CD8-positive, alpha-beta memory T cell (primary cell): ENCODE results near the gene SPACA7. TPM values are rescaled to one million over a fixed set of nuclear protein-coding genes. Genes with fewer than 3 reads are reported as not detected.

Source experiments
- CTCF ChIA-PET: fragments of 350-600 bp; sonication (Branson Sonifier 250); formaldehyde crosslinking; loops from one replicate; lab custom pipeline; 2021; ENCODE audit warnings: antibody characterized with exemption; lab: Charles Lee
- POLR2A ChIA-PET: fragments of 350-600 bp; sonication (Branson Sonifier 250); formaldehyde crosslinking; loops from one replicate; lab custom pipeline; 2021; ENCODE audit warnings: antibody characterized with exemption; lab: Charles Lee
- DNase-seq, 5 donors: peaks; one replicate each; pipeline versions ENCODE4 v3.0.0 to v3.0.0-alpha.2; 2020 to 2022; ENCODE audit warnings: mixed read lengths in 1 of 5
- H3K27ac ChIP-seq: one replicate; pipeline ENCODE4 v1.7.0; 2013; ENCODE audit warnings: low read depth, mild to moderate bottlenecking, low read length, moderate library complexity
- H3K27me3 ChIP-seq: 2 replicates; pipeline ENCODE4 v1.7.0; 2013; ENCODE audit warnings: low read length, mild to moderate bottlenecking; ENCODE audit not compliant: insufficient read depth, poor library complexity, severe bottlenecking
- H3K36me3 ChIP-seq: 2 replicates; pipeline ENCODE4 v1.7.0; 2013; ENCODE audit warnings: mild to moderate bottlenecking, low read length, moderate library complexity; ENCODE audit not compliant: insufficient read depth
- H3K4me1 ChIP-seq: 2 replicates; pipeline ENCODE4 v1.7.0; 2013; ENCODE audit warnings: mild to moderate bottlenecking, low read length, moderate library complexity; ENCODE audit not compliant: insufficient read depth
- H3K4me3 ChIP-seq: 2 replicates; pipeline ENCODE4 v1.7.0; 2013; ENCODE audit warnings: mild to moderate bottlenecking, low read length
- H3K9me3 ChIP-seq: 2 replicates; pipeline ENCODE4 v1.7.0; 2013; ENCODE audit warnings: mild to moderate bottlenecking, low read length
- H3K27ac Mint-ChIP-seq, 8 donors: one replicate each; pipeline ENCODE4 v1.8.0; 2020 to 2021; ENCODE audit warnings: mixed read lengths in 8 of 8, mild to moderate bottlenecking in 6 of 8, inconsistent platforms in 3 of 8, moderate library complexity in 3 of 8
- H3K27me3 Mint-ChIP-seq, 2 donors: one replicate each; pipeline ENCODE4 v1.8.0; 2020 to 2021; ENCODE audit warnings: mixed read lengths in 2 of 2, mild to moderate bottlenecking in 1 of 2, moderate library complexity in 1 of 2
- H3K36me3 Mint-ChIP-seq, 3 donors: one replicate each; pipeline ENCODE4 v1.8.0; 2020 to 2021; ENCODE audit warnings: mixed read lengths in 3 of 3, inconsistent platforms in 1 of 3, mild to moderate bottlenecking in 1 of 3
- H3K4me1 Mint-ChIP-seq, 3 donors: one replicate each; pipeline ENCODE4 v1.8.0; 2020 to 2021; ENCODE audit warnings: mixed read lengths in 3 of 3, inconsistent platforms in 1 of 3, mild to moderate bottlenecking in 1 of 3
- H3K4me3 Mint-ChIP-seq, 7 donors: one replicate each; pipeline ENCODE4 v1.8.0; 2020 to 2021; ENCODE audit warnings: mixed read lengths in 7 of 7, mild to moderate bottlenecking in 6 of 7, moderate library complexity in 4 of 7, inconsistent platforms in 2 of 7
- H3K9me3 Mint-ChIP-seq, 5 donors: one replicate each; pipeline ENCODE4 v1.8.0; 2020 to 2022; ENCODE audit warnings: mixed read lengths in 5 of 5, mild to moderate bottlenecking in 3 of 5, moderate library complexity in 2 of 5, inconsistent platforms in 1 of 5
- polyA plus RNA-seq: library from polyadenylated mRNA; unstranded; fragments of 300-500 nt; fragmentation: Illumina TruSeq; gene quantifications from one replicate; pipeline ENCODE4 v1.2.3, GENCODE V29; 2021
- total RNA-seq, 2 experiments: library from RNA; stranded (reverse); gene quantifications; one replicate each; pipeline ENCODE4 v1.2.3, GENCODE V29; 2021

The SPACA7 gene
- total and polyA plus RNA-seq, 3 experiments from 2014 or later, result not detected

GRCh38 chr13:112346173-112346898 is 29.8 kb upstream of the SPACA7 start:
- CTCF ChIA-PET, result no interaction called here
- Mint-ChIP-seq H3K4me1 (peaks cover 0 to 8% (median 0%) of the 10 kb centered on the region in 3 donors), H3K27ac (no peak overlapping the region), H3K9me3 (peaks cover 0 to 2% (median 0%) of the 10 kb centered on the region in 5 donors), H3K4me3 (peak overlapping the region in 1 of 7 donors; percentile 35), H3K27me3 (peaks cover 15 to 52% of the 10 kb centered on the region in 2 donors), H3K36me3 (no peaks in the 10 kb centered on the region)
- no peaks in the 10 kb centered on the region for H3K4me1 ChIP-seq
- no peaks in the 10 kb centered on the region for H3K9me3 ChIP-seq
- no peak for DNase-seq
- no peaks in the 10 kb centered on the region for H3K36me3 ChIP-seq
- no peak overlapping the region for H3K4me3 ChIP-seq
- no peak overlapping the region for H3K27ac ChIP-seq
- no peaks in the 10 kb centered on the region for H3K27me3 ChIP-seq
- POLR2A ChIA-PET, result no interaction called here

- H3K36me3 ChIP-seq, result no peaks in the 10 kb centered on the region
- no peak overlapping the region for H3K4me3 ChIP-seq
- peaks cover 15 to 52% of the 10 kb centered on the region in 2 donors for H3K27me3 Mint-ChIP-seq
- no peak for DNase-seq
- no peak overlapping the region for H3K27ac Mint-ChIP-seq
- CTCF ChIA-PET, result no interaction called here
- POLR2A ChIA-PET, result no interaction called here
- H3K9me3 ChIP-seq, result no peaks in the 10 kb centered on the region
- H3K27ac ChIP-seq, result no peak overlapping the region
- H3K9me3 Mint-ChIP-seq, result peaks cover 0 to 2% (median 0%) of the 10 kb centered on the region in 5 donors
- H3K4me3 Mint-ChIP-seq, result no peak overlapping the region
- H3K4me1 ChIP-seq, result no peaks in the 10 kb centered on the region
- H3K4me1 Mint-ChIP-seq, result peaks cover 0 to 8% (median 0%) of the 10 kb centered on the region in 3 donors
- no peaks in the 10 kb centered on the region for H3K36me3 Mint-ChIP-seq
- H3K27me3 ChIP-seq, result no peaks in the 10 kb centered on the region
These were observed 29.3 kb upstream of the SPACA7 start for GRCh38 chr13:112346899-112347229.

GRCh38 chr13:112347986-112348385 is 28.2 kb upstream of the SPACA7 start:
- Mint-ChIP-seq H3K9me3 (peaks cover 0 to 2% (median 0%) of the 10 kb centered on the region in 5 donors), H3K27ac (no peak overlapping the region), H3K4me3 (no peak overlapping the region), H3K27me3 (peaks cover 15 to 52% of the 10 kb centered on the region in 2 donors), H3K36me3 (no peaks in the 10 kb centered on the region), H3K4me1 (peaks cover 0 to 8% (median 0%) of the 10 kb centered on the region in 3 donors)
- H3K9me3 ChIP-seq, result no peaks in the 10 kb centered on the region
- H3K27me3 ChIP-seq, result no peaks in the 10 kb centered on the region
- H3K27ac ChIP-seq, result no peak overlapping the region
- no peak for DNase-seq
- no peaks in the 10 kb centered on the region for H3K4me1 ChIP-seq
- H3K36me3 ChIP-seq, result no peaks in the 10 kb centered on the region
- ChIA-PET CTCF (no interaction called here), POLR2A (no interaction called here)
- no peak overlapping the region for H3K4me3 ChIP-seq

- no peak for DNase-seq
- ChIA-PET POLR2A (no interaction called here), CTCF (no interaction called here)
- Mint-ChIP-seq H3K27me3 (peaks cover 15 to 50% of the 10 kb centered on the region in 2 donors), H3K27ac (no peak overlapping the region), H3K36me3 (no peaks in the 10 kb centered on the region), H3K4me1 (peaks cover 0 to 8% (median 0%) of the 10 kb centered on the region in 3 donors), H3K4me3 (no peak overlapping the region), H3K9me3 (peaks cover 0 to 3% (median 0%) of the 10 kb centered on the region in 5 donors)
- Histone ChIP-seq H3K4me3 (no peak overlapping the region), H3K36me3 (no peaks in the 10 kb centered on the region), H3K4me1 (no peaks in the 10 kb centered on the region), H3K9me3 (no peaks in the 10 kb centered on the region), H3K27me3 (no peaks in the 10 kb centered on the region), H3K27ac (no peak overlapping the region)
These were observed 27.4 kb upstream of the SPACA7 start for GRCh38 chr13:112348642-112349345.

- ChIA-PET POLR2A (no interaction called here), CTCF (no interaction called here)
- H3K27ac Mint-ChIP-seq, result no peak overlapping the region
- H3K36me3 Mint-ChIP-seq, result no peaks in the 10 kb centered on the region
- H3K27ac ChIP-seq, result no peak overlapping the region
- no peaks in the 10 kb centered on the region for H3K9me3 ChIP-seq
- no peak overlapping the region for H3K4me3 Mint-ChIP-seq
- no peak overlapping the region for H3K4me3 ChIP-seq
- no peaks in the 10 kb centered on the region for H3K36me3 ChIP-seq
- H3K27me3 ChIP-seq, result no peaks in the 10 kb centered on the region
- H3K4me1 ChIP-seq, result no peaks in the 10 kb centered on the region
- H3K9me3 Mint-ChIP-seq, result peaks cover 0 to 3% (median 0%) of the 10 kb centered on the region in 5 donors
- H3K4me1 Mint-ChIP-seq, result peaks cover 0 to 8% (median 0%) of the 10 kb centered on the region in 3 donors
- no peak for DNase-seq
- peaks cover 15 to 41% of the 10 kb centered on the region in 2 donors for H3K27me3 Mint-ChIP-seq
These were observed 26.5 kb upstream of the SPACA7 start for GRCh38 chr13:112349681-112350080.

- ChIA-PET CTCF (no interaction called here), POLR2A (no interaction called here)
- no peak overlapping the region for H3K4me3 ChIP-seq
- H3K27me3 ChIP-seq, result no peaks in the 10 kb centered on the region
- Mint-ChIP-seq H3K4me1 (peaks cover 0 to 8% (median 0%) of the 10 kb centered on the region in 3 donors), H3K27ac (no peak overlapping the region), H3K36me3 (no peaks in the 10 kb centered on the region), H3K9me3 (peaks cover 0 to 3% (median 0%) of the 10 kb centered on the region in 5 donors), H3K27me3 (peaks cover 13 to 38% of the 10 kb centered on the region in 2 donors), H3K4me3 (no peak overlapping the region)
- no peak for DNase-seq
- H3K4me1 ChIP-seq, result no peaks in the 10 kb centered on the region
- no peaks in the 10 kb centered on the region for H3K36me3 ChIP-seq
- no peaks in the 10 kb centered on the region for H3K9me3 ChIP-seq
- H3K27ac ChIP-seq, result no peak overlapping the region
These were observed 25.9 kb upstream of the SPACA7 start for GRCh38 chr13:112350300-112350699.

GRCh38 chr13:112351825-112352224 is 24.3 kb upstream of the SPACA7 start:
- H3K27ac ChIP-seq, result no peak overlapping the region
- no peaks in the 10 kb centered on the region for H3K9me3 ChIP-seq
- Mint-ChIP-seq H3K36me3 (no peaks in the 10 kb centered on the region), H3K9me3 (peaks cover 0 to 3% (median 0%) of the 10 kb centered on the region in 5 donors), H3K4me1 (peaks cover 0 to 2% (median 0%) of the 10 kb centered on the region in 3 donors), H3K27ac (no peak overlapping the region), H3K27me3 (peaks cover 5 to 25% of the 10 kb centered on the region in 2 donors), H3K4me3 (no peak overlapping the region)
- no peaks in the 10 kb centered on the region for H3K27me3 ChIP-seq
- H3K4me1 ChIP-seq, result no peaks in the 10 kb centered on the region
- ChIA-PET CTCF (no interaction called here), POLR2A (no interaction called here)
- H3K4me3 ChIP-seq, result no peak overlapping the region
- H3K36me3 ChIP-seq, result no peaks in the 10 kb centered on the region
- DNase-seq, result no peak

GRCh38 chr13:112353856-112354255 is 22.3 kb upstream of the SPACA7 start:
- no peak overlapping the region for H3K27ac ChIP-seq
- no peaks in the 10 kb centered on the region for H3K4me1 ChIP-seq
- Mint-ChIP-seq H3K4me3 (no peak overlapping the region), H3K27me3 (peaks cover 0 to 7% of the 10 kb centered on the region in 2 donors), H3K4me1 (no peaks in the 10 kb centered on the region), H3K27ac (no peak overlapping the region), H3K36me3 (no peaks in the 10 kb centered on the region), H3K9me3 (peaks cover 0 to 8% (median 0%) of the 10 kb centered on the region in 5 donors)
- CTCF ChIA-PET, result no interaction called here
- DNase-seq, result no peak
- H3K36me3 ChIP-seq, result no peaks in the 10 kb centered on the region
- H3K27me3 ChIP-seq, result no peaks in the 10 kb centered on the region
- H3K4me3 ChIP-seq, result no peak overlapping the region
- POLR2A ChIA-PET, result no interaction called here
- H3K9me3 ChIP-seq, result no peaks in the 10 kb centered on the region
